ENCODE data around the gene KRTAP25-1.

Gene KRTAP25-1

GRCh38 chr21:30289215-30289614 lies at the start of gene KRTAP25-1:
KRTAP25-1 (minus strand) TSS chr21:30289514; CDS start chr21:30289490, 24 bp downstream.
- Histone ChIP-seq H2AFZ (ENCODE audit: low read depth, low read length) (no peak within 1 kb of the TSS), H3K27me3 (ENCODE audit: insufficient read depth, low read length) (no peaks in the 10 kb centered on the region), H3K9me3 (ENCODE audit: low read length) (no peaks in the 10 kb centered on the region), H3K36me3 (ENCODE audit: insufficient read depth, low read length) (no peaks in the 10 kb centered on the region), H3K4me1 (ENCODE audit: insufficient read depth, low read length) (no peaks in the 10 kb centered on the region), H3K4me3 (ENCODE audit: low read length) (no peak within 1 kb of the TSS)

- H3K4me1 ChIP-seq (ENCODE audit: insufficient read depth, low read length) = no peaks in the 10 kb centered on the region
- H3K9me3 ChIP-seq (ENCODE audit: low read length) = no peaks in the 10 kb centered on the region
- no peak overlapping the region for H2AFZ ChIP-seq (ENCODE audit: low read depth, low read length)
- H3K36me3 ChIP-seq (ENCODE audit: insufficient read depth, low read length) = no peaks in the 10 kb centered on the region
- H3K27me3 ChIP-seq (ENCODE audit: insufficient read depth, low read length) = no peaks in the 10 kb centered on the region
- no peak overlapping the region for H3K4me3 ChIP-seq (ENCODE audit: low read length)
Measured at GRCh38 chr21:30338717-30339116, 49.4 kb upstream of the KRTAP25-1 start.

GRCh38 chr21:30337772-30338171 lies 48.5 kb upstream of the KRTAP25-1 start:
- Histone ChIP-seq H3K36me3 (ENCODE audit: insufficient read depth, low read length) (no peaks in the 10 kb centered on the region), H3K27me3 (ENCODE audit: insufficient read depth, low read length) (no peaks in the 10 kb centered on the region), H3K4me3 (ENCODE audit: low read length) (no peak overlapping the region), H3K9me3 (ENCODE audit: low read length) (no peaks in the 10 kb centered on the region), H3K4me1 (ENCODE audit: insufficient read depth, low read length) (no peaks in the 10 kb centered on the region), H2AFZ (ENCODE audit: low read depth, low read length) (no peak overlapping the region)

- Histone ChIP-seq H3K27me3 (ENCODE audit: insufficient read depth, low read length) (no peaks in the 10 kb centered on the region), H3K36me3 (ENCODE audit: insufficient read depth, low read length) (no peaks in the 10 kb centered on the region), H3K9me3 (ENCODE audit: low read length) (no peaks in the 10 kb centered on the region), H2AFZ (ENCODE audit: low read depth, low read length) (no peak within 1 kb of the TSS), H3K4me3 (ENCODE audit: low read length) (no peak within 1 kb of the TSS), H3K4me1 (ENCODE audit: insufficient read depth, low read length) (no peaks in the 10 kb centered on the region)
Measured at GRCh38 chr21:30337276-30337744, 48.0 kb upstream of the KRTAP25-1 start, which contains the start of gene KRTAP27-1. KRTAP27-1 (minus strand) TSS chr21:30337694; CDS start chr21:30337668, 26 bp downstream.

- H3K4me1 ChIP-seq (ENCODE audit: insufficient read depth, low read length) = no peaks in the 10 kb centered on the region
- H3K27me3 ChIP-seq (ENCODE audit: insufficient read depth, low read length) = no peaks in the 10 kb centered on the region
- H3K36me3 ChIP-seq (ENCODE audit: insufficient read depth, low read length) = no peaks in the 10 kb centered on the region
- no peaks in the 10 kb centered on the region for H3K9me3 ChIP-seq (ENCODE audit: low read length)
- no peak overlapping the region for H3K4me3 ChIP-seq (ENCODE audit: low read length)
- H2AFZ ChIP-seq (ENCODE audit: low read depth, low read length) = no peak overlapping the region
Measured at GRCh38 chr21:30336596-30336995, 47.3 kb upstream of the KRTAP25-1 start.

GRCh38 chr21:30333736-30334135 lies 44.4 kb upstream of the KRTAP25-1 start:
- no peak overlapping the region for H3K4me3 ChIP-seq (ENCODE audit: low read length)
- no peaks in the 10 kb centered on the region for H3K36me3 ChIP-seq (ENCODE audit: insufficient read depth, low read length)
- no peaks in the 10 kb centered on the region for H3K9me3 ChIP-seq (ENCODE audit: low read length)
- no peak overlapping the region for H2AFZ ChIP-seq (ENCODE audit: low read depth, low read length)
- no peaks in the 10 kb centered on the region for H3K27me3 ChIP-seq (ENCODE audit: insufficient read depth, low read length)
- no peaks in the 10 kb centered on the region for H3K4me1 ChIP-seq (ENCODE audit: insufficient read depth, low read length)

- Histone ChIP-seq H3K9me3 (ENCODE audit: low read length) (no peaks in the 10 kb centered on the region), H3K4me1 (ENCODE audit: insufficient read depth, low read length) (no peaks in the 10 kb centered on the region), H3K4me3 (ENCODE audit: low read length) (no peak overlapping the region), H3K36me3 (ENCODE audit: insufficient read depth, low read length) (no peaks in the 10 kb centered on the region), H2AFZ (ENCODE audit: low read depth, low read length) (no peak overlapping the region), H3K27me3 (ENCODE audit: insufficient read depth, low read length) (no peaks in the 10 kb centered on the region)
Measured at GRCh38 chr21:30332681-30333080, 43.4 kb upstream of the KRTAP25-1 start.

GRCh38 chr21:30329203-30329875 lies 40.0 kb upstream of the KRTAP25-1 start:
- H3K4me1 ChIP-seq (ENCODE audit: insufficient read depth, low read length) = no peaks in the 10 kb centered on the region
- H3K27me3 ChIP-seq (ENCODE audit: insufficient read depth, low read length) = no peaks in the 10 kb centered on the region
- H3K9me3 ChIP-seq (ENCODE audit: low read length) = no peaks in the 10 kb centered on the region
- no peak overlapping the region for H2AFZ ChIP-seq (ENCODE audit: low read depth, low read length)
- H3K4me3 ChIP-seq (ENCODE audit: low read length) = no peak overlapping the region
- H3K36me3 ChIP-seq (ENCODE audit: insufficient read depth, low read length) = no peaks in the 10 kb centered on the region

- Histone ChIP-seq H3K27me3 (ENCODE audit: insufficient read depth, low read length) (no peaks in the 10 kb centered on the region), H3K4me3 (ENCODE audit: low read length) (no peak overlapping the region), H3K4me1 (ENCODE audit: insufficient read depth, low read length) (no peaks in the 10 kb centered on the region), H3K9me3 (ENCODE audit: low read length) (no peaks in the 10 kb centered on the region), H3K36me3 (ENCODE audit: insufficient read depth, low read length) (no peaks in the 10 kb centered on the region), H2AFZ (ENCODE audit: low read depth, low read length) (no peak overlapping the region)
Measured at GRCh38 chr21:30326390-30326789, 37.1 kb upstream of the KRTAP25-1 start.

GRCh38 chr21:30320215-30320614 lies 30.9 kb upstream of the KRTAP25-1 start, which contains the start of gene KRTAP26-1:
KRTAP26-1 (minus strand) TSS chr21:30320315; CDS start chr21:30320035, 280 bp downstream.
- no peaks in the 10 kb centered on the region for H3K9me3 ChIP-seq (ENCODE audit: low read length)
- H2AFZ ChIP-seq (ENCODE audit: low read depth, low read length) = no peak within 1 kb of the TSS
- H3K4me3 ChIP-seq (ENCODE audit: low read length) = no peak within 1 kb of the TSS
- no peaks in the 10 kb centered on the region for H3K4me1 ChIP-seq (ENCODE audit: insufficient read depth, low read length)
- H3K36me3 ChIP-seq (ENCODE audit: insufficient read depth, low read length) = no peaks in the 10 kb centered on the region
- H3K27me3 ChIP-seq (ENCODE audit: insufficient read depth, low read length) = no peaks in the 10 kb centered on the region

GRCh38 chr21:30315701-30316100 lies 26.4 kb upstream of the KRTAP25-1 start:
- Histone ChIP-seq H3K4me3 (ENCODE audit: low read length) (no peak overlapping the region), H3K27me3 (ENCODE audit: insufficient read depth, low read length) (no peaks in the 10 kb centered on the region), H3K9me3 (ENCODE audit: low read length) (no peaks in the 10 kb centered on the region), H3K36me3 (ENCODE audit: insufficient read depth, low read length) (no peaks in the 10 kb centered on the region), H2AFZ (ENCODE audit: low read depth, low read length) (no peak overlapping the region), H3K4me1 (ENCODE audit: insufficient read depth, low read length) (no peaks in the 10 kb centered on the region)

- H3K9me3 ChIP-seq (ENCODE audit: low read length) = no peaks in the 10 kb centered on the region
- H2AFZ ChIP-seq (ENCODE audit: low read depth, low read length) = no peak overlapping the region
- H3K36me3 ChIP-seq (ENCODE audit: insufficient read depth, low read length) = no peaks in the 10 kb centered on the region
- H3K4me3 ChIP-seq (ENCODE audit: low read length) = no peak overlapping the region
- no peaks in the 10 kb centered on the region for H3K27me3 ChIP-seq (ENCODE audit: insufficient read depth, low read length)
- no peaks in the 10 kb centered on the region for H3K4me1 ChIP-seq (ENCODE audit: insufficient read depth, low read length)
Measured at GRCh38 chr21:30306884-30307283, 17.6 kb upstream of the KRTAP25-1 start.

GRCh38 chr21:30305136-30305535 lies 15.8 kb upstream of the KRTAP25-1 start:
- Histone ChIP-seq H3K27me3 (ENCODE audit: insufficient read depth, low read length) (no peaks in the 10 kb centered on the region), H2AFZ (ENCODE audit: low read depth, low read length) (no peak overlapping the region), H3K9me3 (ENCODE audit: low read length) (no peaks in the 10 kb centered on the region), H3K36me3 (ENCODE audit: insufficient read depth, low read length) (no peaks in the 10 kb centered on the region), H3K4me3 (ENCODE audit: low read length) (no peak overlapping the region), H3K4me1 (ENCODE audit: insufficient read depth, low read length) (no peaks in the 10 kb centered on the region)

- no peaks in the 10 kb centered on the region for H3K4me1 ChIP-seq (ENCODE audit: insufficient read depth, low read length)
- no peak within 1 kb of the TSS for H3K4me3 ChIP-seq (ENCODE audit: low read length)
- H3K36me3 ChIP-seq (ENCODE audit: insufficient read depth, low read length) = no peaks in the 10 kb centered on the region
- no peaks in the 10 kb centered on the region for H3K27me3 ChIP-seq (ENCODE audit: insufficient read depth, low read length)
- H2AFZ ChIP-seq (ENCODE audit: low read depth, low read length) = no peak within 1 kb of the TSS
- no peaks in the 10 kb centered on the region for H3K9me3 ChIP-seq (ENCODE audit: low read length)
Measured at GRCh38 chr21:30282850-30283249, 6.5 kb downstream of the KRTAP25-1 start, which contains the start of gene KRTAP24-1. KRTAP24-1 (minus strand) TSS chr21:30282950; CDS start chr21:30282932, 18 bp downstream.
